IgD-negative memory B cell (primary cell): ENCODE results near the gene HOXA11. TPM values are rescaled to one million over a fixed set of nuclear protein-coding genes. Genes with fewer than 3 reads are reported as not detected.

Experiments used
- H3K27ac Mint-ChIP-seq, 3 donors: one replicate each; pipeline ENCODE4 v1.8.0; 2020 to 2022; ENCODE audit warnings: mild to moderate bottlenecking in 3 of 3, mixed read lengths in 3 of 3, moderate library complexity in 1 of 3
- H3K27me3 Mint-ChIP-seq: one replicate; pipeline ENCODE4 v1.8.0; 2021; ENCODE audit warnings: mixed read lengths
- H3K36me3 Mint-ChIP-seq: one replicate; pipeline ENCODE4 v1.8.0; 2020; ENCODE audit warnings: mild to moderate bottlenecking, mixed read lengths
- H3K4me1 Mint-ChIP-seq, 3 donors: one replicate each; pipeline ENCODE4 v1.8.0; 2020 to 2022; ENCODE audit warnings: mixed read lengths in 3 of 3, mild to moderate bottlenecking in 1 of 3
- H3K4me3 Mint-ChIP-seq, 4 donors: one replicate each; pipeline ENCODE4 v1.8.0; 2020 to 2022; ENCODE audit warnings: mild to moderate bottlenecking in 4 of 4, mixed read lengths in 4 of 4, moderate library complexity in 3 of 4
- H3K9me3 Mint-ChIP-seq, 3 donors: one replicate each; pipeline ENCODE4 v1.8.0; 2020 to 2021; ENCODE audit warnings: mixed read lengths in 3 of 3, mild to moderate bottlenecking in 1 of 3
- polyA plus RNA-seq: library from polyadenylated mRNA; unstranded; fragments of 300-500 nt; fragmentation: Illumina TruSeq; gene quantifications from one replicate; pipeline ENCODE4 v1.2.3, GENCODE V29; 2021

The HOXA11 gene
- polyA plus RNA-seq, 1 donor from 2014 or later, result not detected

GRCh38 chr7:27200761-27201579 lies 15.9 kb upstream of the HOXA11 start:
- Mint-ChIP-seq H3K36me3 (no peaks in the 10 kb centered on the region), H3K4me1 (peaks cover 12 to 39% (median 20%) of the 10 kb centered on the region in 3 donors), H3K27me3 (peaks cover 82% of the 10 kb centered on the region)

GRCh38 chr7:27199849-27200760 lies 15.1 kb upstream of the HOXA11 start, which contains the start of gene HOXA13:
Gene HOXA13 (minus strand): TSS chr7:27200091. CDS start chr7:27200077, 14 bp downstream.
- peaks cover 79% of the 10 kb centered on the region for H3K27me3 Mint-ChIP-seq
- H3K4me3 Mint-ChIP-seq, result peak within 1 kb of the TSS; percentile 84 to 89 (median 86)
- H3K4me1 Mint-ChIP-seq, result peaks cover 12 to 36% (median 18%) of the 10 kb centered on the region in 3 donors
- H3K27ac Mint-ChIP-seq, result peak within 1 kb of the TSS; percentile 86 to 95 (median 91)
- H3K36me3 Mint-ChIP-seq, result no peaks in the 10 kb centered on the region
- H3K9me3 Mint-ChIP-seq, result peaks cover 0 to 5% (median 0%) of the 10 kb centered on the region in 3 donors

More at GRCh38 chr7:27200761-27201579, 15.9 kb upstream of the HOXA11 start:
- Mint-ChIP-seq H3K27ac (peak overlapping the region; percentile 86 to 95 (median 90)), H3K9me3 (peaks cover 0 to 5% (median 2%) of the 10 kb centered on the region in 3 donors), H3K4me3 (peak overlapping the region; percentile 74 to 93 (median 84))

GRCh38 chr7:27198871-27199801 lies 14.1 kb upstream of the HOXA11 start:
- Mint-ChIP-seq H3K4me3 (peak overlapping the region in 2 of 4 donors; percentile 5 to 52), H3K36me3 (no peaks in the 10 kb centered on the region), H3K4me1 (peaks cover 12 to 34% (median 18%) of the 10 kb centered on the region in 3 donors), H3K27me3 (peaks cover 80% of the 10 kb centered on the region), H3K27ac (peak overlapping the region in 2 of 3 donors; percentile 91 to 95), H3K9me3 (peaks cover 0 to 5% (median 0%) of the 10 kb centered on the region in 3 donors)

- Mint-ChIP-seq H3K36me3 (no peaks in the 10 kb centered on the region), H3K9me3 (peaks cover 0 to 5% (median 0%) of the 10 kb centered on the region in 3 donors), H3K27me3 (peaks cover 79% of the 10 kb centered on the region), H3K4me3 (peak overlapping the region in 3 of 4 donors; percentile 52 to 72 (median 55)), H3K27ac (peak overlapping the region; percentile 74 to 91 (median 85)), H3K4me1 (peaks cover 12 to 29% (median 18%) of the 10 kb centered on the region in 3 donors)
Observed at GRCh38 chr7:27198138-27198841, 13.3 kb upstream of the HOXA11 start.

GRCh38 chr7:27197137-27198042 lies 12.4 kb upstream of the HOXA11 start:
- H3K4me1 Mint-ChIP-seq, result peaks cover 13 to 25% (median 18%) of the 10 kb centered on the region in 3 donors

GRCh38 chr7:27196287-27196767 lies 11.3 kb upstream of the HOXA11 start:
- Mint-ChIP-seq H3K4me3 (peak overlapping the region in 1 of 4 donors; percentile 70), H3K27ac (peak overlapping the region in 2 of 3 donors; percentile 84 to 88), H3K36me3 (no peaks in the 10 kb centered on the region), H3K4me1 (peaks cover 10 to 18% (median 13%) of the 10 kb centered on the region in 3 donors), H3K9me3 (peaks cover 0 to 5% (median 0%) of the 10 kb centered on the region in 3 donors), H3K27me3 (peaks cover 69% of the 10 kb centered on the region)

More at GRCh38 chr7:27197137-27198042, 12.4 kb upstream of the HOXA11 start:
- Mint-ChIP-seq H3K27me3 (peaks cover 72% of the 10 kb centered on the region), H3K36me3 (no peaks in the 10 kb centered on the region), H3K4me3 (peak overlapping the region in 1 of 4 donors; percentile 52), H3K9me3 (peaks cover 0 to 5% (median 0%) of the 10 kb centered on the region in 3 donors), H3K27ac (peak overlapping the region; percentile 59 to 91 (median 85))

- peak overlapping the region; percentile 63 to 97 (median 77) for H3K27ac Mint-ChIP-seq
- peaks cover 0 to 5% (median 0%) of the 10 kb centered on the region in 3 donors for H3K9me3 Mint-ChIP-seq
- H3K27me3 Mint-ChIP-seq, result peaks cover 70% of the 10 kb centered on the region
- peaks cover 4 to 17% (median 9%) of the 10 kb centered on the region in 3 donors for H3K4me1 Mint-ChIP-seq
- peak overlapping the region in 1 of 4 donors; percentile 59 for H3K4me3 Mint-ChIP-seq
- no peaks in the 10 kb centered on the region for H3K36me3 Mint-ChIP-seq
Observed at GRCh38 chr7:27194686-27195379, 9.8 kb upstream of the HOXA11 start.

GRCh38 chr7:27194002-27194352 lies 8.9 kb upstream of the HOXA11 start:
- Mint-ChIP-seq H3K27ac (peak overlapping the region; percentile 46 to 97 (median 82)), H3K4me3 (peak overlapping the region in 2 of 4 donors; percentile 45 to 59), H3K4me1 (peaks cover 4 to 19% (median 12%) of the 10 kb centered on the region in 3 donors)

GRCh38 chr7:27193335-27194001 lies 8.4 kb upstream of the HOXA11 start:
- H3K4me1 Mint-ChIP-seq, result peaks cover 6 to 19% (median 15%) of the 10 kb centered on the region in 3 donors

More at GRCh38 chr7:27194002-27194352, 8.9 kb upstream of the HOXA11 start:
- peaks cover 74% of the 10 kb centered on the region for H3K27me3 Mint-ChIP-seq
- H3K36me3 Mint-ChIP-seq, result no peaks in the 10 kb centered on the region
- H3K9me3 Mint-ChIP-seq, result peaks cover 0 to 5% (median 0%) of the 10 kb centered on the region in 3 donors

GRCh38 chr7:27192546-27193334 lies 7.7 kb upstream of the HOXA11 start:
- Mint-ChIP-seq H3K9me3 (peaks cover 0 to 2% (median 0%) of the 10 kb centered on the region in 3 donors), H3K27ac (peak overlapping the region; percentile 81 to 97 (median 82)), H3K4me3 (peak overlapping the region; percentile 31 to 85 (median 62)), H3K27me3 (peaks cover 74% of the 10 kb centered on the region), H3K36me3 (no peaks in the 10 kb centered on the region), H3K4me1 (peaks cover 8 to 20% (median 15%) of the 10 kb centered on the region in 3 donors)

More at GRCh38 chr7:27193335-27194001, 8.4 kb upstream of the HOXA11 start:
- peak overlapping the region in 3 of 4 donors; percentile 25 to 59 (median 45) for H3K4me3 Mint-ChIP-seq
- peaks cover 0 to 5% (median 0%) of the 10 kb centered on the region in 3 donors for H3K9me3 Mint-ChIP-seq
- peak overlapping the region; percentile 46 to 97 (median 82) for H3K27ac Mint-ChIP-seq
- no peaks in the 10 kb centered on the region for H3K36me3 Mint-ChIP-seq
- peaks cover 74% of the 10 kb centered on the region for H3K27me3 Mint-ChIP-seq
